NT2/D1 (cell line): ENCODE data around the gene ULK4.

Source experiments
- SUZ12 ChIP-seq: IDR thresholded peaks from 2 replicates; pipeline ENCODE4 v1.6.1; 2011; ENCODE audit not compliant: insufficient read length, insufficient read depth; ENCODE audit errors: extremely low read depth
- ZNF274 ChIP-seq: IDR thresholded peaks from 2 replicates; pipeline ENCODE4 v1.6.1; 2011; ENCODE audit warnings: mild to moderate bottlenecking, low read depth, low read length

- no peak for TF ChIP-seq ZNF274
- TF ChIP-seq SUZ12, result no peak
Measured at GRCh38 chr3:41346698-41347270, 615.1 kb downstream of the ULK4 start.
